ENCODE measurements around the gene IGLON5. TPM values are rescaled to one million over a fixed set of nuclear protein-coding genes. Genes with fewer than 3 reads are reported as not detected.

The IGLON5 gene
- total RNA-seq, 4 donors from 2014 or later, result 0.27 TPM; not detected in 3

DNA sequence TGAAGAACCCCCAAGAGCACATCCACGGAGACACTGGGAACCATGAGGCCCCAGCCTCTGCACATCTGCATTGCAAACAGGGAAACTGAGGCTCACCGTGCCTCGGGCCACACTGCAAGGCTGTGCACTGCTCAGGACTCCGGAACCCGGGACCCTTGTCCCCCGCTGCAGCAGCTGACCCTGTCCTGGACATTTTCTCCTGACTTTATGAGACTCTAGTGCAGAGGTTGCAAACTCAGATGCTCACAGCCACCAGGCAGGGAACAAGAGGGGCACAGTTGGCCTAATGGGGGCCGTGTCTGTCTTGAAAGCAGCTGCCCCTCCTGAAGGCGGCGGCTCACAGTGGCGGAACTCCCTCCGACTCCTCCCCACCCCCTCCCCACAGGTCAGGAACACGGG lies 16.5 kb upstream of the IGLON5 start:
- no peak for DNase-seq
- TF ChIP-seq, protein P1, sequence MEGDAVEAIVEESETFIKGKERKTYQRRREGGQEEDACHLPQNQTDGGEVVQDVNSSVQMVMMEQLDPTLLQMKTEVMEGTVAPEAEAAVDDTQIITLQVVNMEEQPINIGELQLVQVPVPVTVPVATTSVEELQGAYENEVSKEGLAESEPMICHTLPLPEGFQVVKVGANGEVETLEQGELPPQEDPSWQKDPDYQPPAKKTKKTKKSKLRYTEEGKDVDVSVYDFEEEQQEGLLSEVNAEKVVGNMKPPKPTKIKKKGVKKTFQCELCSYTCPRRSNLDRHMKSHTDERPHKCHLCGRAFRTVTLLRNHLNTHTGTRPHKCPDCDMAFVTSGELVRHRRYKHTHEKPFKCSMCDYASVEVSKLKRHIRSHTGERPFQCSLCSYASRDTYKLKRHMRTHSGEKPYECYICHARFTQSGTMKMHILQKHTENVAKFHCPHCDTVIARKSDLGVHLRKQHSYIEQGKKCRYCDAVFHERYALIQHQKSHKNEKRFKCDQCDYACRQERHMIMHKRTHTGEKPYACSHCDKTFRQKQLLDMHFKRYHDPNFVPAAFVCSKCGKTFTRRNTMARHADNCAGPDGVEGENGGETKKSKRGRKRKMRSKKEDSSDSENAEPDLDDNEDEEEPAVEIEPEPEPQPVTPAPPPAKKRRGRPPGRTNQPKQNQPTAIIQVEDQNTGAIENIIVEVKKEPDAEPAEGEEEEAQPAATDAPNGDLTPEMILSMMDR (IDR thresholded peaks at IDR 0.05), result no peak
- TF ChIP-seq POLR2AphosphoS5 (IDR thresholded peaks at IDR 0.05) (no peak), EP300 (IDR thresholded peaks at IDR 0.05; ENCODE audit: low read depth) (no peak), POLR2A (IDR thresholded peaks at IDR 0.05) (no peak)
- Histone ChIP-seq H3K27me3 (peaks cover 6% of the 10 kb centered on the region), H3K9me3 (no peaks in the 10 kb centered on the region), H3K27ac (no peak overlapping the region), H3K36me3 (no peaks in the 10 kb centered on the region), H3K4me3 (no peak overlapping the region), H3K4me1 (no peaks in the 10 kb centered on the region)
- 37 to 58% methylated on average over 6 to 12 of the region's 12 CpGs for WGBS, 2 donors (ENCODE audit: low coverage in 1 of 2)
- in situ Hi-C loops (cut with MboI; ENCODE audit: low pct_ligation_motif_present in 1 of 4, low pct_unique_long_range_greater_than_20kb in 1 of 4, low sequenced_read_pairs in 3 of 4) (no loop called here), intact Hi-C loops (cut with DNase I; ENCODE audit: low total_unique reads) (no loop called here)

DNA sequence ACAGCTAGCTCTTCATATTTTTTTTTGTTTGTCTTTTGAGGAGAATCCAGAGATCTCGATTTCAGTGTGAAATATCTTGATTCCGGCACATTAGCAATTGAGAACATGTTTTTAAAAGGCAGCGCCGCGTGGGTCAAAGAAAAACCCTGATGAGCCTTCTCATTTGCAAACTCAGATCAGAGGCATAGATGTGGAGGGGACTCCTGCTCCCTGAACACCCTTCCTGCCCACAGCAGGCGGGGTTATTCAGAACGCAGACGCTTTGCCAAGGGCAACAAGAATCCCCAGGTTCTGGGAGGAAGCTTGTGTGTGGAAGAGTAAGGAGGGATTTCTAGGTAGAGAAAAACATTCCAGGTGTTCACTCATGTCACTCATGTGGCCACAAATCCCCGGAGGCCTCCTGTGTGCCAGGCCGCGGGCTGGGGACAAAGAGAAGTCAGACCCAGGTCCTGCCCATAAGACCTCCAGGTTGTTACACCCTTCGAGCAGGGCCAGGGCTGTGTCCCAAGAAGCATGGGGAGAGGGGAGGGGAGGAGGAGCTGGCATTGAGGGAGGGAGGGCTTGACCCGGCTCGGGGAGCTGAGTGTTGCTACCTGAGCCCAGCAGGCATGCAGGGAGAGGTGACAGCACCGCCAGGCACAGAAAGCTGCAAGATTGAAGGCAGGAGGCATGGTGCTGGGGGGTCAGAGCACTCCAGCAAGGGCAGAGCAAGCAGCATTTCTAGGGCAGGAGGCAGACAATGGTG lies 15.9 kb upstream of the IGLON5 start:
- peaks cover 6% of the 10 kb centered on the region for H3K27me3 ChIP-seq
- no peaks in the 10 kb centered on the region for H3K4me1 ChIP-seq
- TF ChIP-seq POLR2A (IDR thresholded peaks at IDR 0.05) (no peak), POLR2AphosphoS5 (IDR thresholded peaks at IDR 0.05) (no peak), EP300 (IDR thresholded peaks at IDR 0.05; ENCODE audit: low read depth) (no peak)
- TF ChIP-seq, protein P1 (IDR thresholded peaks at IDR 0.05), result no peak
- DNase-seq, result no peak
- no peak overlapping the region for H3K27ac ChIP-seq
- H3K4me3 ChIP-seq, result no peak overlapping the region
- H3K9me3 ChIP-seq, result no peaks in the 10 kb centered on the region
- in situ Hi-C loops (cut with MboI; ENCODE audit: low pct_ligation_motif_present in 1 of 4, low pct_unique_long_range_greater_than_20kb in 1 of 4, low sequenced_read_pairs in 3 of 4), result no loop called here
- no peaks in the 10 kb centered on the region for H3K36me3 ChIP-seq
- 53 to 57% methylated on average over 7 to 15 of the region's 15 CpGs for WGBS, 2 donors (ENCODE audit: low coverage in 1 of 2)
- intact Hi-C loops (cut with DNase I; ENCODE audit: low total_unique reads), result no loop called here

- in situ Hi-C loops (cut with MboI; ENCODE audit: low pct_ligation_motif_present in 1 of 4, low pct_unique_long_range_greater_than_20kb in 1 of 4, low sequenced_read_pairs in 3 of 4) (no loop called here), intact Hi-C loops (cut with DNase I; ENCODE audit: low total_unique reads) (no loop called here)
- Histone ChIP-seq H3K27me3 (peaks cover 6% of the 10 kb centered on the region), H3K9me3 (no peaks in the 10 kb centered on the region), H3K27ac (no peak overlapping the region), H3K36me3 (no peaks in the 10 kb centered on the region), H3K4me3 (no peak overlapping the region), H3K4me1 (no peaks in the 10 kb centered on the region)
- no peak for DNase-seq
- 0 to 63% methylated on average over 1 to 9 of the region's 9 CpGs for WGBS, 2 donors (ENCODE audit: low coverage in 1 of 2)
- TF ChIP-seq, protein P1 (IDR thresholded peaks at IDR 0.05), result no peak
- TF ChIP-seq EP300 (IDR thresholded peaks at IDR 0.05; ENCODE audit: low read depth) (no peak), POLR2A (IDR thresholded peaks at IDR 0.05) (no peak), POLR2AphosphoS5 (IDR thresholded peaks at IDR 0.05) (no peak)
These were observed 14.9 kb upstream of the IGLON5 start for GRCh38 chr19:51296336-51297093.

GRCh38 chr19:51297406-51297805 lies 14.0 kb upstream of the IGLON5 start:
- no peak overlapping the region for H3K27ac ChIP-seq
- intact Hi-C loops (cut with DNase I; ENCODE audit: low total_unique reads), result no loop called here
- in situ Hi-C loops (cut with MboI; ENCODE audit: low pct_ligation_motif_present in 1 of 4, low pct_unique_long_range_greater_than_20kb in 1 of 4, low sequenced_read_pairs in 3 of 4), result no loop called here
- no peaks in the 10 kb centered on the region for H3K36me3 ChIP-seq
- WGBS, 2 donors (ENCODE audit: low coverage in 1 of 2), result 45% methylated on average over 5 of the region's 5 CpGs; no CpG with 5 or more reads in 1 of the 2 donors
- no peaks in the 10 kb centered on the region for H3K4me1 ChIP-seq
- no peak overlapping the region for H3K4me3 ChIP-seq
- H3K27me3 ChIP-seq, result peaks cover 6% of the 10 kb centered on the region
- no peak for TF ChIP-seq EP300 (IDR thresholded peaks at IDR 0.05; ENCODE audit: low read depth)
- TF ChIP-seq, protein P1 (IDR thresholded peaks at IDR 0.05), result no peak
- no peak for TF ChIP-seq POLR2A (IDR thresholded peaks at IDR 0.05)
- TF ChIP-seq POLR2AphosphoS5 (IDR thresholded peaks at IDR 0.05), result no peak
- no peak for DNase-seq
- no peaks in the 10 kb centered on the region for H3K9me3 ChIP-seq
